K562 (cell line): ENCODE data around the gene PMIS2. TPM values are rescaled to one million over a fixed set of nuclear protein-coding genes. Genes with fewer than 3 reads are reported as not detected.

Source experiments
- ARID3A ChIP-seq: IDR thresholded peaks from 2 replicates; pipeline ENCODE4 v1.6.1; 2012; ENCODE audit warnings: low read depth, low read length, improper control_type of control experiment, borderline replicate concordance
- BRD9 ChIP-seq: fragments of 450-650 bp; IDR thresholded peaks from 2 replicates; pipeline ENCODE4 v1.6.1; 2018; ENCODE audit warnings: low read depth; ENCODE audit not compliant: partially characterized antibody
- CTCF ChIP-seq, 3 experiments: IDR thresholded peaks in 2 of 3; conservative IDR thresholded peaks in 1 of 3; 2 replicates each; pipeline ENCODE4 v1.5.1; 2011 to 2012; ENCODE audit warnings: low read length in 3 of 3, mild to moderate bottlenecking in 3 of 3, control low read depth in 2 of 3, improper control_type of control experiment in 1 of 3, inconsistent platforms in 1 of 3, low read depth in 1 of 3, mixed read lengths in 1 of 3, moderate library complexity in 1 of 3; ENCODE audit not compliant: insufficient read depth in 2 of 3
- ELF4 ChIP-seq: fragments of 450-650 bp; formaldehyde crosslinking; IDR thresholded peaks from 2 replicates; pipeline ENCODE4 v1.4.0; 2022; ENCODE audit warnings: missing genetic modification characterization
- JUND ChIP-seq, 2 experiments: IDR thresholded peaks; 2 replicates in 1 of 2; 3 replicates in 1 of 2; pipeline ENCODE4 v1.6.1; 2011; ENCODE audit warnings: borderline replicate concordance in 2 of 2, low read depth in 2 of 2, low read length in 2 of 2, improper control_type of control experiment in 1 of 2, missing biosample characterization in 1 of 2, missing genetic modification characterization in 1 of 2, missing genetic modification reagents in 1 of 2
- KDM2B ChIP-seq: fragments of 250-450 bp; sonication (Bioruptor Pico); IDR thresholded peaks from 2 replicates; pipeline ENCODE4 v1.8.0; 2021; ENCODE audit warnings: mild to moderate bottlenecking, moderate library complexity
- STAG1 ChIP-seq: sonication (generic); formaldehyde crosslinking; IDR thresholded peaks from 2 replicates; pipeline ENCODE4 v1.5.0; 2020; ENCODE audit warnings: missing genetic modification reagents, borderline replicate concordance
- THRA ChIP-seq: fragments of 450-650 bp; IDR thresholded peaks from 2 replicates; pipeline ENCODE4 v1.6.1; 2017; ENCODE audit warnings: mild to moderate bottlenecking, moderate library complexity
- YY1 ChIP-seq, 3 experiments: IDR thresholded peaks; 2 replicates each; pipeline ENCODE4 v1.6.1; 2011; ENCODE audit warnings: low read length in 2 of 3, mild to moderate bottlenecking in 2 of 3, moderate library complexity in 2 of 3, borderline replicate concordance in 1 of 3, control low read depth in 1 of 3, low read depth in 1 of 3; ENCODE audit not compliant: insufficient read depth in 3 of 3, insufficient replicate concordance in 2 of 3, control insufficient read depth in 1 of 3, insufficient read length in 1 of 3; ENCODE audit errors: extremely low read depth in 1 of 3
- ZNF165 ChIP-seq: fragments of 250-450 bp; sonication (Bioruptor Pico); IDR thresholded peaks from 2 replicates; pipeline ENCODE4 v1.4.0; 2020; ENCODE audit warnings: borderline replicate concordance
- ZNF212 ChIP-seq: fragments of 450-650 bp; formaldehyde crosslinking; IDR thresholded peaks from 2 replicates; pipeline ENCODE4 v1.4.0; 2020; ENCODE audit warnings: mild to moderate bottlenecking
- ZNF311 ChIP-seq: fragments of 250-450 bp; sonication (Bioruptor Pico); IDR thresholded peaks from 2 replicates; pipeline ENCODE4 v1.4.0; 2020; ENCODE audit warnings: mild to moderate bottlenecking, moderate library complexity
- ZNF445 ChIP-seq: fragments of 250-450 bp; sonication (Bioruptor Pico); IDR thresholded peaks from 2 replicates; pipeline ENCODE4 v1.4.0; 2020; ENCODE audit warnings: low read depth, mild to moderate bottlenecking, moderate library complexity
- ZNF583 ChIP-seq: fragments of 250-450 bp; sonication (Bioruptor Pico); IDR thresholded peaks from 2 replicates; pipeline ENCODE4 v1.4.0; 2020
- polyA plus RNA-seq, 8 experiments: library from polyadenylated mRNA; depleted of rRNA in 4 of 8; stranded (reverse) in 5 of 8; unstranded in 3 of 8; fragments of >200 nt; fragmentation: Nextera tagmentation in 2 of 8; fragmentation: Illumina TruSeq in 1 of 8; extraction: Ambion mirVana in 2 of 8; extraction: Trizol in 1 of 8; gene quantifications; 2 replicates each; pipeline versions ENCODE4 v1.2.1 to v1.2.3, GENCODE V29; 2011 to 2014; ENCODE audit warnings: inconsistent platforms in 1 of 8, missing spikeins in 1 of 8
- total RNA-seq, 7 experiments: library from RNA; depleted of rRNA in 6 of 7; stranded (reverse); fragments of >200 nt in 6 of 7; fragmentation: Illumina TruSeq in 2 of 7; extraction: Trizol in 2 of 7; gene quantifications; 2 replicates each; pipeline versions ENCODE4 v1.2.1 to v1.2.3, GENCODE V29; 2011 to 2021; ENCODE audit warnings: low replicate concordance in 1 of 7

PMIS2 gene
- total and polyA plus RNA-seq, 9 of the 15 experiments (the other 6 are each of a cell fraction or from before 2014, with no cell fraction given), result not detected

DNA sequence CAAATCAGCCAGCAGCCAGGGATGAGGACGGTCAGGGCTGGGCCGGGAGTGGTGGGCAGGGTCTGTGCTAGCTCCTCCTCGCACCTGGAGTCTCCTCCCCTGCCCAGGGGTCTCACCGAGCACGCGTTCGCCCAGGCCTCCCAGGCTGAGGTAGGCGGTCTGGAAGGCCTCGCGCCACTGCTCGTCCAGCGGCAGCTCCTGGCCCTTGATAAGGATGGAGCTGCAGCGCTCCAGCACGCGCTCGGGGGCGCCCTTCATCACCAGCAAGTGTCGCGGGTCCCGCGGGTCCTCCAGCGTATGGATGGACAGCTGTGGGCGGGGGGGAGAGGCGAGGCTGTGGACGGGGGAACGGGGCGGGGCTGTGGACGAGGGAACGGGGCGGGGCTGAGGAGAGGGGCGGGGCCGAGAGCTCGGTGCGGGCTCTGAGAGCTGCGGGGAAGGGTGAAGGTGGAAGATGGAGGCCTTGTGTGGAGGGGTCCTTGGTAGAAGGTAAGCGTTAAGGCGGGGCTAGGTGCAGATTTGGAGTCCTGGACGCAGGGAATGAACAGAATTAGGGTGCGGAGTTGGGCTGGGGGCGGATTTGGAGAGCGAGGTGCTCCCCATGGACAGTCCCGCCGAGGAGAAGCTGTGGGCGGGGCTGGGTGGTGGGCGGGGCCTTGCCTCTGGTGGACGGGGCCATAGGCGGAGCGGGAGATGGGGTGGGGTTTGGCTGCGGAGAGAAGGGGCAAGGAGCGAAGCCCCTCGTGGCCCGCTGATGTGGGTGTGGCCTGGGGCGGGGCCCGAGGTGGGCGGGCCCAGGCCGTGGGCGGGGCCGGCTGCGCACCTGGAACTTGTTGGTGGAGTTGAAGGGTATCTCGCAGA, 28.2 kb upstream of the PMIS2 start (continued):
- TF ChIP-seq ZNF311 (CRISPR knock-in tag), result no peak
- TF ChIP-seq BRD9, result no peak
- TF ChIP-seq JUND (IDR thresholded peaks at IDR 0.05; ENCODE audit: borderline replicate concordance, low read depth, low read length), result no peak
- TF ChIP-seq JUND (tag; IDR thresholded peaks at IDR 0.05; ENCODE audit: borderline replicate concordance, low read depth, low read length), result no peak; the same call in 2 of the 3 replicates
- no peak for TF ChIP-seq KDM2B (CRISPR knock-in tag)
- peak; percentile 38 to 79 (median 45); a peak in 4 of 6 replicates for TF ChIP-seq CTCF (IDR thresholded peaks at IDR 0.05 in 2 of 3, conservative IDR thresholded peaks at IDR 0.05 in 1 of 3; ENCODE audit: insufficient read depth in 2 of 3, low read depth in 1 of 3, low read length in 3 of 3)
- no peak for TF ChIP-seq STAG1 (CRISPR knock-in tag)
- no peak for TF ChIP-seq ZNF165 (CRISPR knock-in tag)
- no peak for TF ChIP-seq THRA
- no peak for TF ChIP-seq ZNF212
- TF ChIP-seq ZNF445 (CRISPR knock-in tag), result no peak
- TF ChIP-seq ARID3A, result no peak
- TF ChIP-seq ELF4 (CRISPR knock-in tag), result no peak
- TF ChIP-seq ZNF583 (CRISPR knock-in tag), result no peak
- peak in 1 of 3 experiments; percentile 17 for TF ChIP-seq YY1 (IDR thresholded peaks at IDR 0.05; ENCODE audit: borderline replicate concordance in 1 of 3, control insufficient read depth in 1 of 3, extremely low read depth in 1 of 3, insufficient read depth in 3 of 3, insufficient read length in 1 of 3, insufficient replicate concordance in 2 of 3, low read depth in 1 of 3, low read length in 2 of 3)
